GM12878 (cell line): ENCODE results near the gene DDX31. TPM values are rescaled to one million over a fixed set of nuclear protein-coding genes. Genes with fewer than 3 reads are reported as not detected.

Experiments used
- ATAC-seq: fragments of 200-7000 bp; cut with Tn5 transposase; 3 replicates; pipeline ENCODE4 v1.9.1; 2020; ENCODE audit warnings: mild to moderate bottlenecking, moderate library complexity
- BruUV-seq: library from RNA; stranded (reverse); fragments of 400-500 nt; replicated peaks from 2 replicates; lab custom pipeline; 2021; lab: Mats Ljungman, UMichigan
- CTCF ChIA-PET: fragments of 300-600 bp; sonication (Branson Sonifier 250); formaldehyde crosslinking; extraction: SDS; loops from one replicate; lab custom pipeline; 2021; ENCODE audit warnings: inconsistent platforms; lab: Yijun Ruan, JAX
- POLR2A ChIA-PET: fragments of 350-600 bp; formaldehyde crosslinking; extraction: SDS; loops from one replicate; lab custom pipeline; 2021; ENCODE audit warnings: inconsistent platforms; lab: Charles Lee
- RAD21 ChIA-PET: fragments of 300-600 bp; sonication (Branson Sonifier 250); formaldehyde crosslinking; loops from one replicate; lab custom pipeline; 2023; ENCODE audit warnings: antibody characterized with exemption; ENCODE audit not compliant: unreplicated experiment; lab: Charles Lee
- SMC1A ChIA-PET: fragments of 300-600 bp; sonication (Branson Sonifier 250); formaldehyde crosslinking; loops from one replicate; lab custom pipeline; 2023; ENCODE audit not compliant: unreplicated experiment, uncharacterized antibody; lab: Charles Lee
- DNase-seq: peaks from one replicate; pipeline ENCODE4 v3.0.0-alpha.2; 2011; ENCODE audit warnings: low read depth, low spot score
- FAIRE-seq: peaks from 3 replicates; lab custom pipeline; 2011; peaks lifted over from hg19 to GRCh38; lab: Jason Lieb, UNC
- H2AFZ ChIP-seq: 2 replicates; pipeline ENCODE4 v1.6.0; 2011; ENCODE audit warnings: low read depth, low read length, control low read depth; ENCODE audit not compliant: control insufficient read depth
- H3K27ac ChIP-seq: 2 replicates; pipeline ENCODE4 v1.5.1; 2011; ENCODE audit warnings: control low read depth; ENCODE audit not compliant: control insufficient read depth, insufficient read depth
- H3K27me3 ChIP-seq, 2 experiments: replicated peaks in 1 of 2; 2 replicates each; pipeline versions ENCODE4 v1.6.0 to v1.6.1; 2011; ENCODE audit warnings: low read length in 1 of 2; ENCODE audit not compliant: control insufficient read depth in 2 of 2, insufficient read depth in 2 of 2
- H3K36me3 ChIP-seq, 2 experiments: 2 replicates each; pipeline ENCODE4 v1.5.1; 2011; ENCODE audit warnings: low read length in 1 of 2; ENCODE audit not compliant: control insufficient read depth in 2 of 2, insufficient read depth in 2 of 2
- H3K4me1 ChIP-seq: 2 replicates; pipeline ENCODE4 v1.6.1; 2011; ENCODE audit warnings: mild to moderate bottlenecking, low read length, moderate library complexity, mixed read lengths; ENCODE audit not compliant: control insufficient read depth, insufficient read depth
- H3K4me2 ChIP-seq: 2 replicates; pipeline ENCODE4 v1.6.0; 2011; ENCODE audit warnings: control low read depth; ENCODE audit not compliant: control insufficient read depth, insufficient read depth
- H3K4me3 ChIP-seq: fragments of 200-600 bp; sonication (generic); 2 replicates; pipeline ENCODE4 v1.5.1; 2016
- H3K79me2 ChIP-seq: 2 replicates; pipeline ENCODE4 v1.6.0; 2011; ENCODE audit warnings: low read length; ENCODE audit not compliant: control insufficient read depth, insufficient read depth
- H3K9ac ChIP-seq: 2 replicates; pipeline ENCODE4 v1.8.0; 2011; ENCODE audit warnings: low read length, control low read depth, mixed read lengths; ENCODE audit not compliant: control insufficient read depth, insufficient read depth
- H3K9me3 ChIP-seq: replicated peaks from 3 replicates; pipeline ENCODE4 v1.5.1; 2011; ENCODE audit warnings: mild to moderate bottlenecking, low read length; ENCODE audit not compliant: control insufficient read depth, insufficient read depth
- H4K20me1 ChIP-seq: 2 replicates; pipeline ENCODE4 v1.6.0; 2011; ENCODE audit not compliant: control insufficient read depth, insufficient read depth
- BHLHE40 ChIP-seq, 2 experiments: fragments of 450-650 bp in 1 of 2; IDR thresholded peaks; 2 replicates each; pipeline ENCODE4 v1.6.1; 2011 to 2017; ENCODE audit warnings: low read depth in 2 of 2, borderline replicate concordance in 1 of 2, improper control_type of control experiment in 1 of 2, low read length in 1 of 2, mild to moderate bottlenecking in 1 of 2
- HDAC2 ChIP-seq: fragments of 200-600 bp; sonication (generic); IDR thresholded peaks from 2 replicates; pipeline ENCODE4 v1.6.1; 2017
- KAT2A ChIP-seq: conservative IDR thresholded peaks from 2 replicates; pipeline ENCODE4 v1.6.1; 2011; ENCODE audit warnings: low read depth, low read length; ENCODE audit not compliant: control insufficient read depth
- MYC ChIP-seq: IDR thresholded peaks from 2 replicates; pipeline ENCODE4 v1.6.1; 2011; ENCODE audit warnings: mild to moderate bottlenecking, low read length, moderate library complexity, inconsistent platforms; ENCODE audit not compliant: insufficient read depth, insufficient replicate concordance, insufficient read length, severe bottlenecking
- NFIC ChIP-seq: IDR thresholded peaks from 2 replicates; pipeline ENCODE4 v1.6.1; 2012; ENCODE audit warnings: low read depth, mild to moderate bottlenecking, inconsistent platforms, low read length, moderate library complexity
- NRF1 ChIP-seq: conservative IDR thresholded peaks from 2 replicates; pipeline ENCODE4 v1.6.1; 2011; ENCODE audit warnings: mild to moderate bottlenecking, low read depth, low read length, improper control_type of control experiment
- RBBP5 ChIP-seq: fragments of 200-600 bp; sonication (generic); conservative IDR thresholded peaks from 2 replicates; pipeline ENCODE4 v1.6.1; 2016
- SREBF1 ChIP-seq: IDR thresholded peaks from 2 replicates; pipeline ENCODE4 v1.6.1; 2012; ENCODE audit warnings: mild to moderate bottlenecking, low read length
- WGBS: methylation state at CpG from one replicate; pipeline ENCODE4 v1.1.6; 2016; ENCODE audit warnings: low lambda C conversion rate; ENCODE audit not compliant: insufficient replicate concordance, insufficient coverage; ENCODE audit errors: missing lambda C conversion rate; 5-methylcytosine and 5-hydroxymethylcytosine counted together
- in situ Hi-C: fragments of 300-500 bp; cut with MboI; formaldehyde crosslinking; loops from 9 replicates; pipeline ENCODE4 v1.14.3; 2018; ENCODE audit warnings: mixed read lengths
- intact Hi-C: fragments of 100-400 bp; cut with micrococcal nuclease; formaldehyde crosslinking; loops from one replicate; pipeline ENCODE4 v1.14.2; 2022; ENCODE audit not compliant: unreplicated experiment
- polyA plus RNA-seq, 11 experiments: library from polyadenylated mRNA; depleted of rRNA in 4 of 11; unstranded in 6 of 11; stranded (reverse) in 5 of 11; fragments of >200 nt; fragmentation: Nextera tagmentation in 4 of 11; fragmentation: Illumina TruSeq in 1 of 11; extraction: Ambion mirVana in 4 of 11; extraction: Trizol in 1 of 11; gene quantifications; 1 replicate in 1 of 11; 2 replicates in 10 of 11; pipeline versions ENCODE4 v1.2.1 to v1.2.3, GENCODE V29; 2011 to 2016; ENCODE audit warnings: inconsistent platforms in 2 of 11, missing spikeins in 2 of 11, low read depth in 1 of 11
- total RNA-seq, 4 experiments: library from RNA; depleted of rRNA in 3 of 4; stranded (reverse); fragments of >200 nt in 3 of 4; fragmentation: Illumina TruSeq in 1 of 4; extraction: Trizol in 1 of 4; gene quantifications; 2 replicates each; pipeline versions ENCODE4 v1.2.1 to v1.2.3, GENCODE V29; 2013 to 2021
- TF ChIP-seq, protein P1 (sequence below): IDR thresholded peaks from 2 replicates; pipeline ENCODE4 v1.6.1; 2012; ENCODE audit warnings: low read length, inconsistent platforms
- TF ChIP-seq, protein P2 (sequence below): fragments of 150-350 bp; IDR thresholded peaks from 2 replicates; pipeline ENCODE4 v1.6.1; 2016; ENCODE audit warnings: low read depth, low read length

The DDX31 gene
- total and polyA plus RNA-seq, 10 of the 15 experiments (the other 5 are each of a cell fraction or from before 2014, with no cell fraction given): 12.1 to 30.8 (median 20.8) TPM

DNA sequence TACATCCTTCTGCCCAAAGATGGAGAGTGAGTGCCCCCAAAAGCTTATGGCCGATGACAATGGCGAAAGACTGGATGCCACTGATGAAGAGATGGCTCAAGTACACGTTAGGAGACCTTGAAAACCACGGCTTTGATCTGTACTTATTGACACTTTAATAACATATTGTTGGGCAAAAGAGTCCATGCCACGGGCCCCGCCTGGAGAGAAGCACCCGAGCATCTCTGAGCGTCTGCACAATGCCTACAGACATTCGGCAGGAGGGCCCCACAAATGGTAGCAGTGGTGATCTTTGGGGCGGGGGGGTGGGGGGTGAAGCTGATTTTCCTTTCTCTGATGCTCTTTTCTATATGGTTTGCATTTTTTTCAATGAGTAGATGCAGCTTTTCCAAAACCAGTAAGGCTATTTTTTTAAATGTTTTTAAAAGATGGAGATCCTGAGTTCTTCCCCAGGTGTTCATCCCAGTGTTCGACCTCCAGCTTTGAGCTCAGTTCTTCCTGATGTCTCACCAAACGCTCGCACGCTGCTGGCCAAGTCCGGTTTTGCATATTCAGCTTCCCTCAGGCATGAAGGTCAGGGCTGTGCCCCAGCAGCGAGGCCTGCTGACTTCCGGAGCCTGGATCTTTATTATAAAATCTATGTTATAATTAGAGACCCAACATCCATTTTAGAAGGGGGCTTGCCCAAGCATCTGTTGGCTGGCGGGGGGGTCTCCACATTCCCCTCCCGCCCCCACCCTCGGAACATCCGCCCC, 121.6 kb downstream of the DDX31 start:
- no peak overlapping the region for H3K4me2 ChIP-seq
- H3K27me3 ChIP-seq: no peaks in the 10 kb centered on the region; a peak in 2 of 4 replicates
- SMC1A ChIA-PET: no interaction called here
- no peak overlapping the region for H3K27ac ChIP-seq
- CTCF ChIA-PET: interaction anchor here (2.1 kb wide), 1 partner anchor 354 kb away, joined by 5 read pairs; no protein-coding TSS in a partner anchor
- DNase-seq (no peak), ATAC-seq (no peak), FAIRE-seq (no peak)
- H4K20me1 ChIP-seq: no peaks in the 10 kb centered on the region
- no peaks in the 10 kb centered on the region for H3K36me3 ChIP-seq
- no peaks in the 10 kb centered on the region for H3K79me2 ChIP-seq
- BruUV-seq: no TSS peak
- no peak overlapping the region for H3K4me3 ChIP-seq
- no peak overlapping the region for H2AFZ ChIP-seq
- H3K9me3 ChIP-seq: no peaks in the 10 kb centered on the region
- POLR2A ChIA-PET: no interaction called here
- no peak for TF ChIP-seq HDAC2
- TF ChIP-seq NFIC: no peak
- in situ Hi-C loops: no loop called here
- no peaks in the 10 kb centered on the region for H3K4me1 ChIP-seq
- RAD21 ChIA-PET: no interaction called here
- WGBS: 18% methylated on average over 17 of the region's 21 CpGs
- intact Hi-C loops: no loop called here
- no peak overlapping the region for H3K9ac ChIP-seq

DNA sequence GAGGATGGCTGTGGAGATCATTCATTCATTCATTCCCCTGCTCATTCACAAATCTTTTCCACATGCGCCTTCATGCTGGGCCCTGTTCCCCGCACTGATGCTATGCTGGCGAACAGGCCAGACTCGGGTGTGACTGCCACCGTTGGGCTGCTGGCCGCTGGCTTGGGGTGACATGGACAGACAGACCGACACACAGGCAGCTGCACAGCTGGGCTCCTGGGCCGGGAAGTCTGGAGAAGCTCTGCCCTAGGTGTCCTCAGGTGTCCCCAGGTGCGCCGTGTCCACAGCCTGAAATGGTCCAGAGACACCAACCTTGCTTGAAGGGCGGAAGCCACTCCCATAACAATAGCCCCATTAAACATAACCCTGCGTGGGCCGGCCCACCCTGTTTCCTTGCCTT, 122.3 kb downstream of the DDX31 start:
- TF ChIP-seq BHLHE40 (IDR thresholded peaks at IDR 0.05; ENCODE audit: borderline replicate concordance in 1 of 2, low read depth in 2 of 2, low read length in 1 of 2) (no peak), KAT2A (no peak), SREBF1 (no peak), RBBP5 (no peak), MYC (no peak), NRF1 (no peak)
- TF ChIP-seq, protein P1, sequence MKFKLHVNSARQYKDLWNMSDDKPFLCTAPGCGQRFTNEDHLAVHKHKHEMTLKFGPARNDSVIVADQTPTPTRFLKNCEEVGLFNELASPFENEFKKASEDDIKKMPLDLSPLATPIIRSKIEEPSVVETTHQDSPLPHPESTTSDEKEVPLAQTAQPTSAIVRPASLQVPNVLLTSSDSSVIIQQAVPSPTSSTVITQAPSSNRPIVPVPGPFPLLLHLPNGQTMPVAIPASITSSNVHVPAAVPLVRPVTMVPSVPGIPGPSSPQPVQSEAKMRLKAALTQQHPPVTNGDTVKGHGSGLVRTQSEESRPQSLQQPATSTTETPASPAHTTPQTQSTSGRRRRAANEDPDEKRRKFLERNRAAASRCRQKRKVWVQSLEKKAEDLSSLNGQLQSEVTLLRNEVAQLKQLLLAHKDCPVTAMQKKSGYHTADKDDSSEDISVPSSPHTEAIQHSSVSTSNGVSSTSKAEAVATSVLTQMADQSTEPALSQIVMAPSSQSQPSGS: no peak
- TF ChIP-seq, protein P2, sequence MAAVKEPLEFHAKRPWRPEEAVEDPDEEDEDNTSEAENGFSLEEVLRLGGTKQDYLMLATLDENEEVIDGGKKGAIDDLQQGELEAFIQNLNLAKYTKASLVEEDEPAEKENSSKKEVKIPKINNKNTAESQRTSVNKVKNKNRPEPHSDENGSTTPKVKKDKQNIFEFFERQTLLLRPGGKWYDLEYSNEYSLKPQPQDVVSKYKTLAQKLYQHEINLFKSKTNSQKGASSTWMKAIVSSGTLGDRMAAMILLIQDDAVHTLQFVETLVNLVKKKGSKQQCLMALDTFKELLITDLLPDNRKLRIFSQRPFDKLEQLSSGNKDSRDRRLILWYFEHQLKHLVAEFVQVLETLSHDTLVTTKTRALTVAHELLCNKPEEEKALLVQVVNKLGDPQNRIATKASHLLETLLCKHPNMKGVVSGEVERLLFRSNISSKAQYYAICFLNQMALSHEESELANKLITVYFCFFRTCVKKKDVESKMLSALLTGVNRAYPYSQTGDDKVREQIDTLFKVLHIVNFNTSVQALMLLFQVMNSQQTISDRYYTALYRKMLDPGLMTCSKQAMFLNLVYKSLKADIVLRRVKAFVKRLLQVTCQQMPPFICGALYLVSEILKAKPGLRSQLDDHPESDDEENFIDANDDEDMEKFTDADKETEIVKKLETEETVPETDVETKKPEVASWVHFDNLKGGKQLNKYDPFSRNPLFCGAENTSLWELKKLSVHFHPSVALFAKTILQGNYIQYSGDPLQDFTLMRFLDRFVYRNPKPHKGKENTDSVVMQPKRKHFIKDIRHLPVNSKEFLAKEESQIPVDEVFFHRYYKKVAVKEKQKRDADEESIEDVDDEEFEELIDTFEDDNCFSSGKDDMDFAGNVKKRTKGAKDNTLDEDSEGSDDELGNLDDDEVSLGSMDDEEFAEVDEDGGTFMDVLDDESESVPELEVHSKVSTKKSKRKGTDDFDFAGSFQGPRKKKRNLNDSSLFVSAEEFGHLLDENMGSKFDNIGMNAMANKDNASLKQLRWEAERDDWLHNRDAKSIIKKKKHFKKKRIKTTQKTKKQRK: no peak
- Histone ChIP-seq H3K9ac (no peak overlapping the region), H3K9me3 (no peaks in the 10 kb centered on the region), H3K36me3 (no peaks in the 10 kb centered on the region), H3K27me3 (no peaks in the 10 kb centered on the region; a peak in 2 of 4 replicates), H3K4me1 (no peaks in the 10 kb centered on the region), H3K79me2 (no peaks in the 10 kb centered on the region), H3K27ac (no peak overlapping the region), H3K4me2 (no peak overlapping the region), H3K4me3 (no peak overlapping the region), H2AFZ (no peak overlapping the region), H4K20me1 (no peaks in the 10 kb centered on the region)
- RAD21 ChIA-PET: no interaction called here
- WGBS: 57% methylated on average over 13 of the region's 13 CpGs
- in situ Hi-C loops: no loop called here
- no peak for FAIRE-seq
- no TSS peak for BruUV-seq
- SMC1A ChIA-PET: no interaction called here
- intact Hi-C loops: no loop called here
- ATAC-seq: no peak
- DNase-seq: no peak
- CTCF ChIA-PET: no interaction called here
- POLR2A ChIA-PET: no interaction called here
